Psoas muscle (tissue), 8 donors: Measurements from ENCODE around the gene UBN1. TPM values are rescaled to one million over a fixed set of nuclear protein-coding genes. Genes with fewer than 3 reads are reported as not detected.

Experiments used
- ATAC-seq, 4 donors: fragments of 200-7000 bp; cut with Tn5 transposase; one replicate each; pipeline ENCODE4 v1.9.1; 2020; ENCODE audit warnings: moderate library complexity in 3 of 4, mild to moderate bottlenecking in 2 of 4
- DNase-seq, 2 donors: peaks; one replicate each; pipeline ENCODE4 v3.0.0-alpha.2; 2020
- H3K27ac ChIP-seq: fragments of 200-600 bp; one replicate; pipeline ENCODE4 v1.8.0; 2022
- H3K27me3 ChIP-seq, 3 donors: fragments of 200-600 bp in 1 of 3; one replicate each; pipeline versions ENCODE4 v1.6.1 to v1.8.0; 2013 to 2022; ENCODE audit warnings: low read length in 2 of 3, mild to moderate bottlenecking in 2 of 3, moderate library complexity in 1 of 3; ENCODE audit not compliant: insufficient read depth in 3 of 3
- H3K36me3 ChIP-seq, 2 donors: fragments of 200-600 bp in 1 of 2; one replicate each; pipeline versions ENCODE4 v1.6.1 to v1.8.0; 2013 to 2022; ENCODE audit warnings: low read depth in 1 of 2, mild to moderate bottlenecking in 1 of 2, moderate library complexity in 1 of 2; ENCODE audit not compliant: insufficient read depth in 1 of 2
- H3K4me1 ChIP-seq: fragments of 200-600 bp; one replicate; pipeline ENCODE4 v1.8.0; 2022
- H3K4me3 ChIP-seq: fragments of 200-600 bp; one replicate; pipeline ENCODE4 v1.8.0; 2022; ENCODE audit warnings: mild to moderate bottlenecking
- H3K9me3 ChIP-seq: fragments of 200-600 bp; one replicate; pipeline ENCODE4 v1.8.0; 2022
- CTCF ChIP-seq: fragments of 200-600 bp; IDR thresholded peaks from one replicate; pipeline ENCODE4 v1.8.0; 2022; ENCODE audit warnings: antibody characterized with exemption
- WGBS, 3 donors: extraction: QIAGEN DNeasy Blood & Tissue Kit; methylation state at CpG; one replicate each; pipeline versions ENCODE4 v1.1.6 to v1.1.7; 2013; 5-methylcytosine and 5-hydroxymethylcytosine counted together
- intact Hi-C, 2 donors: fragments of 100-400 bp; cut with DNase I; formaldehyde crosslinking; loops; one replicate each; pipeline versions ENCODE4 v1.11.0 to v1.14.2; 2022
- polyA plus RNA-seq, 3 donors: library from polyadenylated mRNA; stranded (reverse); fragments of 200-250 nt; gene quantifications; one replicate each; pipeline ENCODE4 v1.2.3, GENCODE V29; 2013
- total RNA-seq, 4 donors: library from RNA; stranded (reverse); fragmentation: NEBNext Ultra II Directional in 2 of 4; extraction: Animal tissue kit (Norgen Biotek cat#: 25700) in 2 of 4; gene quantifications; one replicate each; pipeline versions ENCODE4 v1.2.1 to v1.2.4, GENCODE V29; 2021 to 2023
- donor health status: healthy with polysubstance abuse.
- donor health status: DM: no; HTN: no; CAD: no; lungs with moderate emphysema.
- donor health status: Bipolar disorder and iron deficiency.
- donor health status: healthy.
- donor health status: DM: yes; HTN: yes; CAD: no.
- donor health status: DM: no; HTN: no; CAD: no.
- donor health status: DM: no; HTN: no; CAD: no.
- donor health status: DM: yes; HTN: yes; CAD: no.

Gene UBN1
- total and polyA plus RNA-seq, 7 donors = 9.1 to 33.3 (median 25.7) TPM

DNA sequence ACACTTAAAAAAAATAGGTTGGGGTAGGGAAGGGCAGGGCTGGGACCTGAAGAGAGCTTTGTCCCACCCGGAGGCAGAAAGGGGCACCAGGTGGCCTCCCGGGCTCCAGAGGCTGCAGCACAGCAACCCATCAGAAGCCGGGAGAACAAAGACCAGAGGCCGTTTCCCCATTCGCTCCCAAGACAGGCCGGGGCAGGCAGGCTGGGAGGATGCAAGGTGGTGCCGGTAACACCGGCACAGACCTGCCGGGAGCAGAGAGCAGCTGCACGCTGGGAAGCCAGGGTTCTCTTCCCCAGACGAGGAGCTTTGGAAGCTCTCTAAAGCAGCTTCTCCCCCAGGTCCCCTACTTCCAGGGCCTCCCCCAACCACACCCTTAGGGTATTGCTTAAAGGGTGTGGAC lies 84.1 kb downstream of the UBN1 start:
- H3K9me3 ChIP-seq = peaks cover 7% of the 10 kb centered on the region
- no peak for TF ChIP-seq CTCF
- 73 to 82% (median 76%) methylated on average over 11 of the region's 11 CpGs for WGBS, 3 donors
- intact Hi-C loops = no loop called here
- no peak for DNase-seq
- no peaks in the 10 kb centered on the region for H3K36me3 ChIP-seq
- no peak overlapping the region for H3K27ac ChIP-seq
- peaks cover 0 to 22% (median 5%) of the 10 kb centered on the region in 3 donors for H3K27me3 ChIP-seq
- peaks cover 11% of the 10 kb centered on the region for H3K4me1 ChIP-seq
- H3K4me3 ChIP-seq = no peak overlapping the region
- no peak for ATAC-seq

Other genes starting within 250 kb of the UBN1 start
- 10 to 100 TPM; 23.0 to 47.5 (median 37.5) TPM for gene UBALD1, start 232.6 kb upstream of the UBN1 start, total RNA-seq
- gene UBALD1, start 232.6 kb upstream of the UBN1 start, polyA plus RNA-seq = 10 to 100 TPM; 13.6 to 40.2 (median 28.3) TPM
- gene MGRN1, start 222.7 kb upstream of the UBN1 start, total RNA-seq = 10 to 100 TPM; 44.2 to 63.1 (median 59.4) TPM
- gene MGRN1, start 222.7 kb upstream of the UBN1 start, polyA plus RNA-seq = 10 to 100 TPM; 20.2 to 36.3 (median 24.6) TPM
- 10 to 100 TPM in 1 of 4 donors, 1 to 10 TPM in 3; 6.3 to 20.2 (median 8.4) TPM for gene NUDT16L1, start 153.9 kb upstream of the UBN1 start, total RNA-seq
- 1 to 10 TPM; 6.6 to 9.7 (median 7.4) TPM for gene NUDT16L1, start 153.9 kb upstream of the UBN1 start, polyA plus RNA-seq
- gene ANKS3, start 113.2 kb upstream of the UBN1 start, total RNA-seq = 1 to 10 TPM; 5.2 to 9.1 (median 7.4) TPM
- 10 to 100 TPM; 10.7 to 15.0 (median 14.2) TPM for gene ANKS3, start 113.2 kb upstream of the UBN1 start, polyA plus RNA-seq
- gene DNAAF8, start 112.9 kb upstream of the UBN1 start, total RNA-seq = 1 to 10 TPM in 1 of 4 donors, under 1 TPM in 2, not detected in 1; 0.42 to 1.1 (median 0.71) TPM
- gene DNAAF8, start 112.9 kb upstream of the UBN1 start, polyA plus RNA-seq = 1 to 10 TPM; 1.2 to 2.1 (median 1.8) TPM
- 1 to 10 TPM; 4.8 to 8.9 (median 7.9) TPM for gene ZNF500, start 80.3 kb upstream of the UBN1 start, total RNA-seq
- gene ZNF500, start 80.3 kb upstream of the UBN1 start, polyA plus RNA-seq = 1 to 10 TPM; 3.7 to 8.4 (median 5.1) TPM
- not detected for gene SEPTIN12, start 59.1 kb upstream of the UBN1 start, total RNA-seq
- under 1 TPM in 1 of 3 donors, not detected in 2; 0.41 TPM for gene SEPTIN12, start 59.1 kb upstream of the UBN1 start, polyA plus RNA-seq
- not detected for gene SMIM22, start 52.1 kb upstream of the UBN1 start, total RNA-seq
- under 1 TPM in 1 of 3 donors, not detected in 2; 0.32 TPM for gene SMIM22, start 52.1 kb upstream of the UBN1 start, polyA plus RNA-seq
- gene ROGDI, start 44.8 kb upstream of the UBN1 start, total RNA-seq = 10 to 100 TPM; 14.2 to 44.0 (median 21.9) TPM
- gene ROGDI, start 44.8 kb upstream of the UBN1 start, polyA plus RNA-seq = 10 to 100 TPM; 13.2 to 33.7 (median 17.3) TPM
- 10 to 100 TPM; 53.3 to 74.1 (median 66.8) TPM for gene GLYR1, start 193 bp upstream of the UBN1 start, total RNA-seq
- gene GLYR1, start 193 bp upstream of the UBN1 start, polyA plus RNA-seq = 10 to 100 TPM; 28.6 to 64.5 (median 32.3) TPM
- gene PPL, start 89.7 kb downstream of the UBN1 start, total RNA-seq = 1 to 10 TPM; 3.2 to 7.2 (median 5.1) TPM
- gene PPL, start 89.7 kb downstream of the UBN1 start, polyA plus RNA-seq = 1 to 10 TPM; 2.4 to 5.6 (median 3.8) TPM
- under 1 TPM; 0.42 to 0.88 (median 0.65) TPM for gene SEC14L5, start 110.8 kb downstream of the UBN1 start, total RNA-seq
- gene SEC14L5, start 110.8 kb downstream of the UBN1 start, polyA plus RNA-seq = under 1 TPM; 0.23 to 0.30 (median 0.27) TPM
- gene NAGPA, start 186.5 kb downstream of the UBN1 start, total RNA-seq = 1 to 10 TPM; 4.4 to 8.1 (median 6.4) TPM
- gene NAGPA, start 186.5 kb downstream of the UBN1 start, polyA plus RNA-seq = 10 to 100 TPM in 1 of 3 donors, 1 to 10 TPM in 2; 5.3 to 12.3 (median 9.8) TPM
- gene C16orf89, start 218.5 kb downstream of the UBN1 start, total RNA-seq = 1 to 10 TPM in 3 of 4 donors, not detected in 1; 1.2 to 9.3 (median 1.3) TPM
- gene C16orf89, start 218.5 kb downstream of the UBN1 start, polyA plus RNA-seq = under 1 TPM; 0.29 to 0.62 (median 0.57) TPM
- gene ALG1, start 224.4 kb downstream of the UBN1 start, total RNA-seq = 1 to 10 TPM; 4.9 to 9.3 (median 6.4) TPM
- gene ALG1, start 224.4 kb downstream of the UBN1 start, polyA plus RNA-seq = 10 to 100 TPM in 2 of 3 donors, 1 to 10 TPM in 1; 7.3 to 13.1 (median 11.2) TPM